PC-9 (cell line): ENCODE measurements around the gene AK5. TPM values are rescaled to one million over a fixed set of nuclear protein-coding genes. Genes with fewer than 3 reads are reported as not detected.
A peak's percentile ranks its signal among the peaks of the same experiment; 100 is the strongest.

Experiments
- BruUV-seq: library from RNA; stranded (reverse); fragments of 400-500 nt; replicated peaks from 2 replicates; lab custom pipeline; 2021; lab: Mats Ljungman, UMichigan
- CTCF ChIA-PET: fragments of 300-600 bp; sonication (Branson Sonifier 250); formaldehyde crosslinking; loops from one replicate; lab custom pipeline; 2022; ENCODE audit warnings: antibody characterized with exemption; lab: Charles Lee
- POLR2A ChIA-PET: fragments of 300-600 bp; sonication (Branson Sonifier 250); formaldehyde crosslinking; loops from one replicate; lab custom pipeline; 2022; ENCODE audit warnings: antibody characterized with exemption; ENCODE audit not compliant: unreplicated experiment; lab: Charles Lee
- DNase-seq, 2 experiments: peaks; one replicate each; pipeline versions ENCODE4 v3.0.0 to v3.0.0-alpha.2; 2015 to 2022; ENCODE audit warnings: mixed read lengths in 1 of 2
- H2AFZ ChIP-seq: fragments of 200-600 bp; sonication (generic); 2 replicates; pipeline ENCODE4 v1.8.1; 2017; ENCODE audit warnings: antibody characterized with exemption
- H3F3A ChIP-seq: fragments of 200-600 bp; sonication (generic); 2 replicates; pipeline ENCODE4 v1.8.1; 2017; ENCODE audit warnings: antibody characterized with exemption, mild to moderate bottlenecking, low read depth; ENCODE audit not compliant: insufficient read depth
- H3K27ac ChIP-seq: fragments of 200-600 bp; sonication (generic); 2 replicates; pipeline ENCODE4 v1.6.1; 2016; ENCODE audit warnings: mixed run types
- H3K27me3 ChIP-seq: fragments of 200-600 bp; sonication (generic); 2 replicates; pipeline ENCODE4 v1.6.1; 2016; ENCODE audit warnings: low read depth, mixed run types; ENCODE audit not compliant: insufficient read depth
- H3K36me3 ChIP-seq: fragments of 200-600 bp; sonication (generic); 2 replicates; pipeline ENCODE4 v1.6.1; 2016; ENCODE audit warnings: low read depth, mixed run types
- H3K4me1 ChIP-seq: fragments of 200-600 bp; sonication (generic); replicated peaks from 2 replicates; pipeline ENCODE4 v1.6.1; 2016; ENCODE audit warnings: mixed run types; ENCODE audit not compliant: insufficient read depth
- H3K4me2 ChIP-seq: fragments of 200-600 bp; sonication (generic); 2 replicates; pipeline ENCODE4 v1.6.1; 2017; ENCODE audit warnings: mixed run types
- H3K4me3 ChIP-seq: fragments of 200-600 bp; sonication (generic); 2 replicates; pipeline ENCODE4 v1.6.1; 2016; ENCODE audit warnings: mixed run types
- H3K79me2 ChIP-seq: fragments of 200-600 bp; sonication (generic); 2 replicates; pipeline ENCODE4 v1.6.1; 2017; ENCODE audit warnings: low read depth, mixed run types
- H3K9me2 ChIP-seq: fragments of 200-600 bp; sonication (generic); 2 replicates; pipeline ENCODE4 v1.8.1; 2017; ENCODE audit warnings: mild to moderate bottlenecking; ENCODE audit not compliant: insufficient read depth
- H3K9me3 ChIP-seq: fragments of 200-600 bp; sonication (generic); 2 replicates; pipeline ENCODE4 v1.8.1; 2016; ENCODE audit warnings: low read depth; ENCODE audit not compliant: insufficient read depth
- H4K20me1 ChIP-seq: fragments of 200-600 bp; sonication (generic); 2 replicates; pipeline ENCODE4 v1.8.1; 2017; ENCODE audit not compliant: insufficient read depth
- CTCF ChIP-seq: fragments of 200-600 bp; sonication (generic); conservative IDR thresholded peaks from 2 replicates; pipeline ENCODE4 v1.6.1; 2017; ENCODE audit warnings: mixed run types, antibody characterized with exemption, mild to moderate bottlenecking, moderate library complexity
- EZH2 ChIP-seq: fragments of 200-600 bp; sonication (generic); IDR thresholded peaks from 2 replicates; pipeline ENCODE4 v1.8.0; 2017; ENCODE audit warnings: antibody characterized with exemption, low read depth
- intact Hi-C: fragments of 100-400 bp; cut with micrococcal nuclease; formaldehyde crosslinking; loops from one replicate; pipeline ENCODE4 v1.10.0; 2022; ENCODE audit not compliant: unreplicated experiment
- total RNA-seq: library from RNA; stranded (reverse); gene quantifications from 2 replicates; pipeline ENCODE4 v1.2.3, GENCODE V29; 2021

Gene AK5
- total RNA-seq, 1 experiment from 2014 or later: 1.2 TPM

- no peak overlapping the region for H3K4me3 ChIP-seq
- intact Hi-C loops: loop anchor here (10.0 kb wide), 1 partner anchor 123 kb away; no protein-coding TSS in a partner anchor
- no peaks in the 10 kb centered on the region for H3K36me3 ChIP-seq
- no peak for TF ChIP-seq EZH2
- no peak for TF ChIP-seq CTCF
- no peaks in the 10 kb centered on the region for H3K79me2 ChIP-seq
- H3K4me2 ChIP-seq: peak overlapping the region; percentile 55
- H3K9me2 ChIP-seq: no peaks in the 10 kb centered on the region
- POLR2A ChIA-PET: no interaction called here
- no TSS peak for BruUV-seq
- H4K20me1 ChIP-seq: no peaks in the 10 kb centered on the region
- no peaks in the 10 kb centered on the region; the same call in 1 of the 2 replicates for H3K9me3 ChIP-seq
- peak; percentile 2 to 92 for DNase-seq
- H3K27me3 ChIP-seq: no peaks in the 10 kb centered on the region
- peak overlapping the region; percentile 46 for H3K27ac ChIP-seq
- H3F3A ChIP-seq: peaks cover 16% of the 10 kb centered on the region; the same call in 1 of the 2 replicates
- H2AFZ ChIP-seq: no peak overlapping the region
- CTCF ChIA-PET: no interaction called here
- H3K4me1 ChIP-seq: peaks cover 30% of the 10 kb centered on the region
Observed at GRCh38 chr1:77412069-77412819, 130.4 kb downstream of the AK5 start.

- Histone ChIP-seq H3K79me2 (no peaks in the 10 kb centered on the region), H3K27me3 (no peaks in the 10 kb centered on the region), H3F3A (peaks cover 16% of the 10 kb centered on the region; the same call in 1 of the 2 replicates), H3K4me1 (peaks cover 24% of the 10 kb centered on the region), H3K9me2 (no peaks in the 10 kb centered on the region), H3K36me3 (no peaks in the 10 kb centered on the region), H3K4me2 (peak overlapping the region; percentile 55), H4K20me1 (no peaks in the 10 kb centered on the region), H2AFZ (no peak overlapping the region), H3K9me3 (no peaks in the 10 kb centered on the region; the same call in 1 of the 2 replicates), H3K27ac (no peak overlapping the region), H3K4me3 (no peak overlapping the region)
- TF ChIP-seq CTCF (no peak), EZH2 (no peak)
- no peak for DNase-seq
- ChIA-PET POLR2A (no interaction called here), CTCF (interaction anchor here (0.6 kb wide), 1 partner anchor 58 kb away, joined by 4 read pairs; no protein-coding TSS in a partner anchor)
- intact Hi-C loops: loop anchor here (10.0 kb wide), 1 partner anchor 122 kb away; no protein-coding TSS in a partner anchor
- no TSS peak for BruUV-seq
Observed at GRCh38 chr1:77412820-77413530, 131.2 kb downstream of the AK5 start.

GRCh38 chr1:77413541-77414335, 131.9 kb downstream of the AK5 start:
- BruUV-seq: no TSS peak
- Histone ChIP-seq H3K36me3 (no peaks in the 10 kb centered on the region), H3K4me1 (peaks cover 19% of the 10 kb centered on the region), H3K27ac (no peak overlapping the region), H2AFZ (no peak overlapping the region), H3F3A (peaks cover 16% of the 10 kb centered on the region; the same call in 1 of the 2 replicates), H3K9me2 (no peaks in the 10 kb centered on the region), H3K27me3 (no peaks in the 10 kb centered on the region), H4K20me1 (no peaks in the 10 kb centered on the region), H3K9me3 (no peaks in the 10 kb centered on the region; the same call in 1 of the 2 replicates), H3K4me3 (no peak overlapping the region), H3K4me2 (no peak overlapping the region), H3K79me2 (no peaks in the 10 kb centered on the region)
- POLR2A ChIA-PET: no interaction called here
- DNase-seq: no peak
- CTCF ChIA-PET: interaction anchor here (0.6 kb wide), 1 partner anchor 58 kb away, joined by 4 read pairs; no protein-coding TSS in a partner anchor
- intact Hi-C loops: loop anchor here (10.0 kb wide), 1 partner anchor 121 kb away; no protein-coding TSS in a partner anchor
- TF ChIP-seq CTCF (no peak), EZH2 (no peak)
